NCI-H187 (cell line): ENCODE data around the gene SCP2.

Experiments used
- DNase-seq, 2 experiments: peaks; one replicate each; lab custom pipeline; 2025; lab: John Stamatoyannopoulos, UW

SCP2 gene, protein sequence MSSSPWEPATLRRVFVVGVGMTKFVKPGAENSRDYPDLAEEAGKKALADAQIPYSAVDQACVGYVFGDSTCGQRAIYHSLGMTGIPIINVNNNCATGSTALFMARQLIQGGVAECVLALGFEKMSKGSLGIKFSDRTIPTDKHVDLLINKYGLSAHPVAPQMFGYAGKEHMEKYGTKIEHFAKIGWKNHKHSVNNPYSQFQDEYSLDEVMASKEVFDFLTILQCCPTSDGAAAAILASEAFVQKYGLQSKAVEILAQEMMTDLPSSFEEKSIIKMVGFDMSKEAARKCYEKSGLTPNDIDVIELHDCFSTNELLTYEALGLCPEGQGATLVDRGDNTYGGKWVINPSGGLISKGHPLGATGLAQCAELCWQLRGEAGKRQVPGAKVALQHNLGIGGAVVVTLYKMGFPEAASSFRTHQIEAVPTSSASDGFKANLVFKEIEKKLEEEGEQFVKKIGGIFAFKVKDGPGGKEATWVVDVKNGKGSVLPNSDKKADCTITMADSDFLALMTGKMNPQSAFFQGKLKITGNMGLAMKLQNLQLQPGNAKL

DNA sequence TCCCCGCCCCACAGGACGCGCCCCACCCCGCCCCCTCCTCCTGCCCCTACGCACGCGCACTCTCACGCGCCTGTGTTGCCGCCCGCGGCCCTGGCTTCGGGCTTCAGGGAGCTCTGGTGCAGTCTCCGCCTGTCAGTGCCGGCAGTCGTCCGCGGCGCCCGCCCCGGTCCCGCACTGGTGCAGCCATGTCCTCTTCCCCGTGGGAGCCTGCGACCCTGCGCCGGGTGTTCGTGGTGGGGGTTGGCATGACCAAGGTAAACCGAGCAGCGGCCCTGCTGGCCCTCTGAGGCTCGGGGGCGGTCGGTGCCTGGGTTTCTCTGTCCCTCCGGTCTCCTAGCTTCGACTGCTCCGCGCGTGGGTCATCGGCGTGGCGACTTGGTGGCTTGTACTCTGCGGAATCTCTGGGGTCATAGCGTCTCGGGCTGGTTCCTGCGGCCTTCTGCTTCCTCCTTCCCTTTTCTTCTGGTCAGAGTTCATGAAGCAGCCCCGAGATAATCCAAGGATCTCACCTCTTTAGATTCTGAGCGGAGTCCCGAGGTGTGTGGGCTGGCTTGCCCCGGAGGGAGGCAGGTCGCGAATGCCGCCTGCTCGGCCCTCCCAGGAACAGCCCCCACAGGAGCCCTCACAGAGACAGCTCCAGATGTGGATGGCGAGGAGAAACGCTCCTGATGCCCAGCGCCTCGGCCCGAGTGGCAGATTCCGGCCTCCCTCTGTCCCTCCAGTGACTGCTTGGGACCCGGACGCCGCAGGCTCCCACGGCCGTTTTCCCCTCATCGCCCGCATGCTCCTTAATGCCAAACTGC is at the start of gene SCP2:
SCP2 (plus strand) TSS at position 65 of the 803 bp plus-strand sequence; CDS start at position 186, 121 bp downstream.
- peak; percentile 25 to 48 for DNase-seq

DNA sequence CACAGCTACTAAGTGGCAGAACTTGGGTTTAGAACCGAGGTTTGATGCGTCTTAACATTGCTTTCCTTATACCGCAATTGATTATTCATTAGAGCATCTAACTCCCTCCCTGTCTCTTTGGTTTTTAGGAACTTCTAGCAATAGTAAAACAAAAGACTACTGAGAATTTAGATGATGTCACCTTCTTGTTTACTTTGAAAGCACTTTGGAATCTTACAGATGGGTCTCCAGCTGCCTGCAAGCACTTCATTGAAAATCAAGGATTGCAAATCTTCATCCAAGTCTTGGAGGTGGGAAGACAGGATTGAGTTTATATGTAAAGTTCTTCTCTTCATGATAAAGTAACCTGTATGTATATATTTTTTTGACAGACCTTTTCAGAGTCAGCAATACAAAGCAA is 49.5 kb upstream of the SCP2 start:
- no peak for DNase-seq

DNA sequence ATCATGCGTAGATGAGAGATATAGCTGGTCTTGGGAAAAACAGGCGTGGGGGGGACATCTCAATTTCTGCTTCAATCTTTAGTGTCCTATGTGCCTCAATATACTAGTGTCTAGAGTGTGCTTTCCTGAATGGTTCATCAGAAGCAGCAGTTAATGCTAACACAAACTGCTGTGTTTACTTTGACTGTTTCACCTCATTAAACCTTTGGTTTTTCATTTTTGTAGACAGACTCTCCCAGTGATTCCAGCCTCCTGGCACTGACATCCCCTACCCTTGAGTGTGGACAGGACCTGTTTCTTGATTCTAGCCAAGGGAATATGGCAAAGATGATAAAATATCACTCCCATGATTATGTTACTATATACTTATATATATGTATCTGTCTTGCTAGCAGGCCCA is 46.9 kb upstream of the SCP2 start:
- DNase-seq = no peak

DNA sequence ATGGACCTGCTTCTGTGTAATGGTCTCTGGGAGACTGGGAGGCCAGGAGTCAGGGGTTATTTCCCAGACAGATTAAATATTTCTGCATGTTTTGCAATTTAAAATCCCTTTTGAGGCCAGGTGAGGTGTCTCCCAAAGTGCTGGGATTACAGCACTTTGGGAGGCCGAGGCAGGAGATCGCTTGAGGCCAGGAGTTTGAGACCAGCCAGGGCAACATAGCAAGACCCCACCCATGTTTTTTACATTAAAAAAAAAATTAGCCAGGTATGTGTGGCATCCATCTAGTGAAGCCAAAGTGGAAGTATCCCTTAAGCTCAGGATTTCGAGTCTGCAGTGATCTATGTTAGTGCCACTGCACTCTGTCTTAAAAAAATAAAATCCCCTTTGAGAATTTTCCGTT is 39.6 kb upstream of the SCP2 start:
- DNase-seq = no peak

DNA sequence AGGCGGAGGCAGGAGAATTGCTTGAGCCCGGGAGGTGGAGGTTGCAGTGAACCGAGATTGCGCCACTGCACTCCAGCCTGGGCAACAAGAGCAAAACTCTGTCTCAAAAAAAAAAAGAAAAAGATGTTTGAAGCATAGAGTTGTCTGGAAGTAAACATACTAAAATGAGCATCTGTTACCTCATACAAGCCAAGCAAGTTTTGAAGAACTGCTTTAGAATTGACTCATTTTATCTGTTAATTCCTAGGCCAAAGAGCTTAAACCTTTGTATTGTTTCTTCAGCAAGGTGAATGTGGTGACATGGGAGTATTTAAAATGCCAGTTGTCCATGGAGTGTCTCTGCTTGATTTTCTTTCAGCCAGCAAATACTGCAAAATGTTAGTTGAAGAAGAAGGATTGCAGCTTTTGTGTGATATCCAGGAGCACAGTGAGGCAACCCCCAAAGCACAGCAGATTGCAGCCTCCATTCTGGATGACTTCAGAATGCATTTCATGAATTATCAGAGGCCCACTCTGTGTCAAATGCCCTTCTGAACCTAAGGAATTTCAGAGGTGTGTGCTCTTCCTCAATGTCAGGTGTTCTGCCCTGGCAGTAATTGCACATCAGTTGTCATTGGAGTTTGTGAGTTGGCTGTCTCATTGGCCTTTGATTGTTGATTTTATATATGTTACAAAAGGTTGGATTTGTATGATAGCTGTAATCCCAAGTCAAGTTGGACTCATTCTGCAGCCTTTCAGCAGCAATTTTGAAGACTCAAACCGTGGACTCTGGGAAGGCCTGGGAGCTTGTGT is 34.5 kb upstream of the SCP2 start:
- DNase-seq = no peak

DNA sequence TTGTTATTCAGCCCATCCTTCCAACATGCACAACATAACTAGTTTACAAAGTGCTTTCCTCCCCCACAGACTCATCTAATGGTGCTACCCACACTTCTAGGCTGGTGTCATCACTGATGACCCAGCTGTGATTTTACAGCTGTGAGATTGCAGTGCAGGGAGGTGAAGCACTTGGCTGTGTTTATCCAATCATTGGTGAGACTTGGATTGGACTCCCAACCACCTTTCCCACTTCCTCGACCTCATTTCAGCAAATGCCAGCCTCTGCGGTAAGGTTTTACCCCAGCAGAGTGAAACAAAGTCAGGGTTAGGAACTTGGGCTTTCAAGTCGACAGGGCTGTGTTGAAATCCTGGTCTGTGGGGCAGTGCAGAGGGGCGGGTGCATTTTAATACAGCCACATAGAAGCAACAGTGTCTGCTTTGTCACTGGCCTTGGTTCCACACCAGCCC is 27.6 kb upstream of the SCP2 start:
- no peak for DNase-seq

DNA sequence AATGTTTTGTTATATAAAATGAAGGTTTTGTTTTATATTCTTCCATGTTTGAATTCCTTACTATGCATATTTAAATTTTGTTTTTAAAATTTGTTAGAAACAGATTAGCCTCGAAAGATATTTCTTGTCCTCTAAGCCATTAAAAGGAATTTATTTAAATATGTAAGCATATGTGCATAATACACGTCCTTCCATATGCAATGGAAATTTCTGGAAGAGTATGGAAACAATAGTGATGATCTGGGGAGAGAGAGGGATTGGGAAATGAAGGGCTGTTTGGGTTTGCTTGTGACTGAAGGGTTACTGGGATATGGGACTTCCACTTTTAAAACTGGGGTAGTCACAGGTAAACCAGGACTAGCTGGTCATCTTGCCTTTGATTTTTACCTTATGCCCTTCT is 26.7 kb upstream of the SCP2 start:
- no peak for DNase-seq

DNA sequence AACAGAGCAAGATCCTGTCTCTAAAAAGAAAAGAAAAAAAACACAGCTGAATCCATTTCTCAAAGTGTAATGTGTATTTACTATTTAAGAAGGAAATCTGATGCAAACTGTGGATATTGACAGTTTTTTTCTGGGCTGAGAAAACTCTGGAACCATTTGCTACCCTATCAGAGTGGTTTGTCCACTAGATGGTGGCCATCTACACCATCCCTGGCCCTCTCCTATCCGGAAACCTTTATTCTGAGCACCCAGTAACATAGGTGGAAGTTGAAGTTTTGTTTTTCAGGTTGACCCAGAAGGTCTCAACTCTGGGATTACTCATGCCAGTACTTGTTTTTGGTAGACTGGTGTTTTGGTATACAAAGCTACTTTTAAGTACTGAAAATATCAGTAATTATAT is 25.7 kb upstream of the SCP2 start:
- DNase-seq = no peak

DNA sequence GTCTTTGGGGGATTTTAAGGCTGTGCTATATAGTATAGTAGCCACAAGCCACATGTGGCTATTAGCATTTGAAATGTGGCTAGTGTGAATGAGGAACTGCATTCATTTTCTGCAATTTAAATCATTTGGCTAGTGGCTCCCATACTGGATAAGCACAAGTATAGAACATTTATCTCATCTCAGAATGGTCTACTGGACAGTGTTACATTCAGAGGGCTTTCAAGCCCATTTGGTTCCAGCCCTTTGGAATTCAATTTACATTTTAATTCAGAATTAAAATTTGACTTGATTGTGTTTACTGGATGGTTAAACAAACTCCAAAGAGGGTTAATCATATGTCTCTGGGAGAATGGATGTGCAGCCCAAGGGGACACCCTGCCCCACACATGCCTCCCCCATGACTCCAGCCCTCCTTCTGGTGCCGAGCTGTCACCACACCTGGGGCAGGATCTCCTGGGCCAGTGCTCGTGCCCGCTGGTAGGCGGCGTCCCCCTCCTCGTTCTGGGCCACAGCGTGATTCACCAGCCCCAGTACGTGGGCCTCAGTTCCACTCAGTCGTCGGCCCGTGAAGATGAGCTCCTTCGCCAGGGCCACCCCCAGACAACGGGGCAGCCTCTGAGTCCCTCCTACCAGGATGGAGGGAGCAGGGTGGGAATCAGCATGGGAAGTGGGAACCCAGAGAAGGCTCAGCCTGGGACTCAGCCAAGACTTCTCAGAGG is 22.7 kb upstream of the SCP2 start:
- DNase-seq = no peak

DNA sequence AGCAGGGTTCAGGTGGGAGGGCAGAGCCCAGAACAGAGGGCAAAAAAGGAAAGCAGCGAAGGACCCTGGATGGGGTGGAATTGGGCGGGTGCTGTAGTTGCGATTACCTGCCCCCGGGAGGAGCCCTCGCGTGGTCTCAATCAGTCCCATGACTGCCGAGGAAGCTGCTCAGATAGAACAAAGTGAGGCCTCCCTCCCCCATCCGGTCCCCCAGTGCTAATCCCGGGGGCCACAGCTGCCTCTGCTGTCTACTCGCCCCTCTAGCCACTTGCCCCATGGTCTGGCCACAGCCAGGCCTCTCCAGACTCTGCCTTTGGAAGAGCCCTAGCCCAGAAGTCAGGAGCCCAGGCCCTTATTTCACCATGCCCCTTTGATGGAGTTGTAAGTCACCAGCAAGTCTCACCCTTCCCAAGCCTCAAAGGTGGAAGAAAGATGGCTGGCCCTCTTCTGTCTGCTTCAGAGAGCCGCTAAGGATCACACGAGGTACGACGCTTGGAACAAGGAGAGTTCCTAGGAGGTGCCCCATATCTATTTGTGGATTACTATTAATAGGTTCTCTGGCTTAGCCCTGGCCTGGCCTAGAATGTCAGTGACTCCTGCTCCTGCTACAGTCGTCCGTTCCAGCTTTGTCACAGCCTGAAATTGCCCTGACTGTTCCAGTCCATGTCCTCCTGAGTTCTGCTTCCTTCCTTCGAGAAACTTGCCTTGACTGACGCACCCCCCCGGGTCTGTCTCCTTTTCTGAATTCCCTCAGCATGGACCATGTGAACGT is 22.0 kb upstream of the SCP2 start:
- DNase-seq = no peak

DNA sequence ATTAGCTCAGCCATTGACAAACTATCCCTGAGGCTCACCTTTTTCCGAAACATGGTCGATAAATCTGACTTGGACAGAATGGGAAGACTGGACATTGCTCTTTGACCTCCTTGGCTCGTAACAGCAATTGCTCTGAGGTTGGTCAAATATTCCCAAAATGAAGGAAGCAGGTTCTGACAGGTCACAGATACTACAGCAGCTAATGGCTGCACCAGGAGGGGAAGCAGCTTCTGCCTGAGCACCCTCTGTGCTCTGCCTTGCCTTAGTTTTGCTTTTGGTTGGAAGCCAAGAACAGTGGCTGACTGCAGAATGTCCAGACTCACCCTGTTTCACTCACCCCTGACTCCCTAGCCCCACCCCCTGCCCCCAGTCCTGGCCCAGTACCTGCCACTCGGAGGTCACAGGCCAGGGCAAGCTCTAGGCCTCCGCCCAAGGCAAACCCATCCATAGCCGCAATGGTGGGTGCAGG is 20.9 kb upstream of the SCP2 start:
- DNase-seq = no peak

DNA sequence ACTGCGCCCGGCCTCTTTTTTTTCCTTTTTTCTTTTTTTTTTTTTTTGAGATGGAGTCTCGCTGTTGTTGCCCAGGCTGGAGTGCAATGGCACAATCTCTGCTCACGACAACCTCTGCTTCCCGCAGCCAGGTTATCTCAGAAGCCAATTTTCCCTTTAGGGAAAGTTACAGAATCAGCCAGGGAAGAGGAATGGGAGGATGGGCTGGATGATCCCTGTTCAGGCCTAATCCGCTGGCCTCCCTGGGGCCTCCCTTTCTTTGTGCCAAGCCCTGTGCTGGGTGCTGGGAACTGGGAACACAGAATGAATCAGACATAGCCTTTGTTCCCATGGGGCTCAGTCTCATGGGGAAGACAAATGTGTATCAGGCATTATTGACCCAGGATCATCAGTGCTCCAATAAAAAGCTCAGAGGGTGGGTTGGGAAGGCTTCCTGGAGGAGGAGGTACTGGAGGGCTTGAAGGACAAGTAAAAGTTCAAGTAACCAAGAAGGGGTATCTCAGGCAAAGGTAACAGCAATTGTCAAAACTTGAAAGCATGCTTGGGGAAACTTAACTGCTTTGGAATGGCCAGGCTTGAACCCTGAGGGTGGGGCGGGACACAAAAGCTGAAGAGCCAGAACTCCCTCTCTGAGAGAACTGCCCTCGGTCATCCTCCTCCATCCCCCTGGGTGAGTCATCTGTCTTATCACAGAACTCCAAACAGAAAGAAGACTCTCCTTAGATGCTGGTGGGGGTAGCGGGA is 19.8 kb upstream of the SCP2 start:
- no peak for DNase-seq

DNA sequence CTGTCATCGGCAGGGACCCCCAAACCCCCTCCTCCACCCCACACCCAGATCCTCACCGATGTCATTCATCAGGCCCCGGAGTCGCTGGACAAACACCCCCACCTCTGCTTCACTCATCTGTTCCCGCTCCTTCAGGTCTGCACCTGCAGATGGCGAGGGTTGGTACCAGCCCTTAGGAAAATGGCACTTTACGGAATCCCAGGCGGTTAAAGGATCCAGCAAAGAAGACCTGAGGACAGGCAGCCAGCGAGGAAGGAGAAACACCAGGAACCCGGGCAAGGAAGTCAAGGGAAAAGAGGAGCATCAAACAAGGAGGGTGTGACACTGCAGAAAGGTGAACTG is 19.3 kb upstream of the SCP2 start:
- DNase-seq = no peak

DNA sequence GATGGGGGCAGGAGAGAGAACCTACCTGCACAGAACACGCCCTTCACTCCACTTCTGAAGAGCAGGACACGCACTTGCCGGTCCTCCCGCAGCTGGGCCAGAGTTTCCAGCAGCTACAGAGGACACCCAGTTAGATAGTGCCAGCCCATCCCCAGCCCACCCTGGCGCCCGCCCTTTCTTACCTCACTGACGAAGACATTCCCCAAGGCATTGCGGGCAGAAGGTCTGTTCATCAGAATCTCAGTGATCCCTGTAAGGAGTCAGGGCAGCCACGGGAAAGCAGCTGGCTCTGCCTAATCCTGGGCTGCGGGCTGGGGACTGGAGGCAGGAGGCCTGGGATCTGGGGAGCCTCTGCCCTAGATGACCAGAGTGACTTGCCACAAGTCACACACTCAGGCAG is 15.5 kb upstream of the SCP2 start:
- DNase-seq = no peak

DNA sequence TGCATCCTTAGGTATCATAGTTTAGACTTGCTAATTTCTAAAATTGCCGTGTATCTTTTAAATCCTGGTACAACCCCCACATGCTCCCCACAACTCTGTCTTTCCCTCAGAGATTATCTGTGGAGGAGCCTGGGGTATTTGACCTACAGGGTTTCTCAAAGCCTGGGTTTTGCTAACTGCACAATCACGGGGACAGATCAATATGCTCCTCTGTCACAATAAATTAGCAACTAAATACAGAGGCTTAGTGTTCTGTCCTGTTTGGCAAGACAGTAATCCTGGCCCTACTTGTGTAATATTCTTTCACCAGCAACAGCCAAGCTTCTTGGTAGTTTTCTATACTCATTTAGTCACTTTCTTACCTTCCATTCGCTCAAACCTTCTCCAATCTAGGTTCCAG is 14.1 kb upstream of the SCP2 start:
- DNase-seq = no peak

DNA sequence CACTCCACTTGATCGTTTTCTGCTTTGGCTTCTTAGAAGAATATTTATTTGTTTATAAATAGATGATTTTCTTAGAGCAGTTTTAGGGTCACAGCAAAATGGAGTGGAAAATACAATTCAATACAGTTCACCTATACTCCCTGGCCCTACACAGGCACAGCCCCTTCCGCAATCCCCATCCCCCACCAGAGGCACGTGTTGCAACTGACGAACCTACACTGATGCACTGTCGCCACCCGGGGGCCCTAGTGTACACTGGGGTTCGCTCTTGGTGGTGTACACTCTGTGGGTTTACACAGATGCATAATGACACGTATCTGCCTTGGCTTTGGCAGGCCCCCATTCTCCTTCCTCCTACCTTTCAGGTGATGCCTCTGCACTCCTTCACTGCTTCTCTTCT is 13.5 kb upstream of the SCP2 start:
- DNase-seq = no peak

DNA sequence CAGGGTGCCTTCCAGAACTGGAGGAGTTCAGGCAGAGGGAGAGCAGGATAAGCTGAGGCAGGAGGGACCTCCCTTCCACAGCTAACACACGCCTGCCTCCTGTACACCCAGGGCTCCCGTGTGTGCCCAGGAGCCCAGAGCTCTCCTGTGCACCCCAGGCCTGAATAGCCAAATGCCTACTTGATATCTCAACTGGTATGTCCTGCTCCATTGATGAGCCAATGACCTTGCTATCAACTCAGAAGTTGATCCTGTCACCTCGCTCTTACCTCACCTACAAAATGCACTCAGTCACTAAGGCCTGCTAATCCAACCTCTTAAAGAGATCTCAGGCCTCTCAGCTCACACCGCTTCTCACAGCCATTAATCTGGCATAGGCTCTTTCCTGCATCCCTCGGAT is 12.6 kb upstream of the SCP2 start:
- DNase-seq = no peak

DNA sequence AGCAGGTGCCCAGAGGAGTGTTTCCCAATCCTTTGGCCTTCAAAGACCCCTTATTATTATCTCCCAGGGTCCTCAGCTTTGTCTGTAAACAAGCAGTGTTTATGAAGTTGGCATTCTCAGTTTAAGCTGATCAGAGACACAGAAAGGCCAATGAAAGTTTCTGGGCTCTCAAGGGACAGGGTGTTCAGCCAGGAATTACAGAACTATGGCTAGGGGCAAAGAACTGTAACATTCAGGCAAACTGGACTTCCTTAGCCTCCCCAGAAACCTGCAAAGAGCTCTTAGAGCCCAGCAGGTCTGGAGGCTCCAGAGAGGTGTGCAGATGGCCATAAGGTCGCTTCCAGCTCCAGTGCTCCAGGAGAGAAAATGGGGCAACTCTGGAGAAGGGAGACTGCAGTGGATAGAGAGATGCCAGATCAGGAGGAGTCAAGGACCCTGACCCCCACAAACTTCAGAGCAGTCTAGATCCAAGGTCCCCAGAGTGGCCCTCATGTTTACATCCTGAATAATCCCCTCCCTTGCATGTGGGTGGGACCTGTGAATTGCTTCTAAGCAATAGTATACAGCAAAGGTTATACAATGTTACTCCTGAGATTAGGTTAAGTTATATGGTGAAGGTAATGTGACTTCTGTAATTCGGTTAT is 11.7 kb upstream of the SCP2 start:
- DNase-seq = no peak

DNA sequence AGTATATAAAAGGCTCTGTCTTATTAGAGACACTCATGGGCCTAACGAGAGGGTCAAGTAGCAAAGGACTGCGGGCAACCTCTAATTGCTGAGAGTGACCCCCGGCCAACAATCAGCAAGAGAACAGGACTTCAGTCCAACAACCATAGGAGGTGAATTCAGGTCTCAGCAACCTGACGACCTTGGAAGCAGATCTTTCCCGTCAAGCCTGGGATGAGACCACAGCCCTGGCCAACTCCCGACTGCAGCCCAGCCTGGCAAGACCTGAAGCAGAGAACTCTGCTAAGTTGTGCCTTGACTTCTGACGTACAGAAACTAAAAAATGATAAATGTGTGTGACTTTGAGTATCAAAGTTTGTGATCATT is 11.2 kb upstream of the SCP2 start:
- DNase-seq = no peak
